ENCODE data around the gene MTG2.
A peak's percentile ranks its signal among the peaks of the same experiment; 100 is the strongest.

MTG2 gene

GRCh38 chr20:62182469-62183425 lies at the start of gene MTG2:
Gene MTG2, plus strand, starts transcription at chr20:62183028. Its CDS starts 10,393 bp downstream, at chr20:62193421.
- peak; percentile 92 for DNase-seq

- DNase-seq: no peak
Observed at GRCh38 chr20:62133051-62133845, 49.6 kb upstream of the MTG2 start.

- no peak for DNase-seq
Observed at GRCh38 chr20:62133864-62134263, 49.0 kb upstream of the MTG2 start.

GRCh38 chr20:62134735-62135231 lies 48.0 kb upstream of the MTG2 start:
- no peak for DNase-seq

GRCh38 chr20:62135573-62136266 lies 47.1 kb upstream of the MTG2 start:
- DNase-seq: no peak

- DNase-seq: peak; percentile 78
Observed at GRCh38 chr20:62136283-62137091, 46.3 kb upstream of the MTG2 start.

GRCh38 chr20:62137092-62137384 lies 45.8 kb upstream of the MTG2 start:
- DNase-seq: no peak

- DNase-seq: no peak
Observed at GRCh38 chr20:62137478-62138203, 45.2 kb upstream of the MTG2 start.

GRCh38 chr20:62138204-62138543 lies 44.7 kb upstream of the MTG2 start:
- no peak for DNase-seq

- DNase-seq: no peak
Observed at GRCh38 chr20:62138912-62139311, 43.9 kb upstream of the MTG2 start.

GRCh38 chr20:62139636-62140035 lies 43.2 kb upstream of the MTG2 start:
- DNase-seq: no peak

GRCh38 chr20:62141043-62141396 lies 41.8 kb upstream of the MTG2 start:
- DNase-seq: no peak

GRCh38 chr20:62141397-62142251 lies 41.2 kb upstream of the MTG2 start:
- peak; percentile 36 for DNase-seq

GRCh38 chr20:62142252-62143080 lies 40.4 kb upstream of the MTG2 start:
- no peak for DNase-seq

GRCh38 chr20:62143081-62143956 lies 39.5 kb upstream of the MTG2 start, which contains the start of the genes PSMA7 and SS18L1:
Gene PSMA7, minus strand, starts transcription at chr20:62143394. Its CDS starts 91 bp downstream, at chr20:62143303.
Gene SS18L1, plus strand, starts transcription at chr20:62143769. Its CDS starts 52 bp downstream, at chr20:62143821.
- peak; percentile 83 for DNase-seq

GRCh38 chr20:62143957-62144825 lies 38.6 kb upstream of the MTG2 start:
- peak; percentile 28 for DNase-seq

- DNase-seq: no peak
Observed at GRCh38 chr20:62145688-62146018, 37.2 kb upstream of the MTG2 start.

Data from activated gamma-delta T cell treated with Interleukin-2 at 50 U/mL for 16 hours (primary cell).